SU-DHL-6 (cell line): ENCODE results near the gene CDK10.

Source experiments
- CTCF ChIP-seq: fragments of 200-600 bp; sonication (generic); IDR thresholded peaks from one replicate; pipeline ENCODE4 v1.5.1; 2017; ENCODE audit warnings: antibody characterized with exemption, mild to moderate bottlenecking, low read length, moderate library complexity; ENCODE audit not compliant: insufficient read depth, poor library complexity, severe bottlenecking
- EZH2phosphoT487 ChIP-seq: fragments of 200-600 bp; sonication (generic), shearing (Covaris generic); conservative IDR thresholded peaks from 2 replicates; pipeline ENCODE4 v1.6.1; 2018; ENCODE audit warnings: mild to moderate bottlenecking, antibody characterized with exemption, low read length, moderate library complexity, mixed read lengths

GRCh38 chr16:89688395-89688794 is 1.9 kb downstream of the CDK10 start:
- TF ChIP-seq CTCF (no peak), EZH2phosphoT487 (no peak)
